H1 (cell line): ENCODE measurements around the gene CDH1. TPM values are rescaled to one million over a fixed set of nuclear protein-coding genes. Genes with fewer than 3 reads are reported as not detected.

Experiments
- GABPA ChIP-seq: IDR thresholded peaks from 2 replicates; pipeline ENCODE4 v1.6.1; 2011; ENCODE audit warnings: mild to moderate bottlenecking, low read length, moderate library complexity, borderline replicate concordance; ENCODE audit not compliant: insufficient read depth
- RNF2 ChIP-seq: fragments of 200-900, 300-1000 bp; sonication (generic); IDR thresholded peaks from 2 replicates; pipeline ENCODE4 v1.7.1; 2016; ENCODE audit warnings: borderline replicate concordance, low read depth, mild to moderate bottlenecking, antibody characterized with exemption, low read length; ENCODE audit not compliant: poor library complexity, severe bottlenecking; ENCODE audit errors: missing control alignments
- SIRT6 ChIP-seq: IDR thresholded peaks from one replicate; pipeline ENCODE4 v1.7.1; 2012; ENCODE audit warnings: low read length, inconsistent platforms
- SIX5 ChIP-seq: IDR thresholded peaks from 2 replicates; pipeline ENCODE4 v1.6.1; 2011; ENCODE audit warnings: mild to moderate bottlenecking, low read depth, low read length
- SP1 ChIP-seq: IDR thresholded peaks from 2 replicates; pipeline ENCODE4 v1.6.1; 2011; ENCODE audit warnings: low read depth, low read length
- polyA plus RNA-seq, 7 experiments: library from polyadenylated mRNA; depleted of rRNA in 3 of 7; stranded (reverse) in 5 of 7; unstranded in 2 of 7; fragments of >200 nt in 5 of 7; fragments of 200-250 nt in 2 of 7; gene quantifications; 1 replicate in 5 of 7; 2 replicates in 1 of 7; 4 replicates in 1 of 7; pipeline versions ENCODE4 v1.2.1 to v1.2.3, GENCODE V29; 2011 to 2013; ENCODE audit warnings: missing spikeins in 2 of 7, mixed read lengths in 2 of 7
- total RNA-seq: library from RNA; stranded (reverse); fragmentation: NEBNext Ultra II Directional; extraction: Animal tissue kit (Norgen Biotek cat#: 25700); gene quantifications from 2 replicates; pipeline ENCODE4 v1.2.1, GENCODE V29; 2021
- TF ChIP-seq, protein P1 (sequence below): IDR thresholded peaks from 2 replicates; pipeline ENCODE4 v1.6.1; 2011; ENCODE audit warnings: low read length, improper control_type of control experiment
- TF ChIP-seq, protein P2 (sequence below), 3 experiments: IDR thresholded peaks; 1 replicate in 2 of 3; 2 replicates in 1 of 3; pipeline versions ENCODE4 v1.5.1 to v1.6.1; 2011; ENCODE audit warnings: low read length in 3 of 3, mild to moderate bottlenecking in 3 of 3, inconsistent platforms in 2 of 3, low read depth in 1 of 3, moderate library complexity in 1 of 3; ENCODE audit not compliant: insufficient read depth in 1 of 3; ENCODE audit errors: control extremely low read depth in 1 of 3
- TF ChIP-seq, protein P3 (sequence below): IDR thresholded peaks from 2 replicates; pipeline ENCODE4 v1.6.1; 2012; ENCODE audit warnings: inconsistent platforms

Gene CDH1
- total and polyA plus RNA-seq, 2 of the 8 experiments (the other 6 are each of a cell fraction or from before 2014, with no cell fraction given), result 133 to 265 TPM

DNA sequence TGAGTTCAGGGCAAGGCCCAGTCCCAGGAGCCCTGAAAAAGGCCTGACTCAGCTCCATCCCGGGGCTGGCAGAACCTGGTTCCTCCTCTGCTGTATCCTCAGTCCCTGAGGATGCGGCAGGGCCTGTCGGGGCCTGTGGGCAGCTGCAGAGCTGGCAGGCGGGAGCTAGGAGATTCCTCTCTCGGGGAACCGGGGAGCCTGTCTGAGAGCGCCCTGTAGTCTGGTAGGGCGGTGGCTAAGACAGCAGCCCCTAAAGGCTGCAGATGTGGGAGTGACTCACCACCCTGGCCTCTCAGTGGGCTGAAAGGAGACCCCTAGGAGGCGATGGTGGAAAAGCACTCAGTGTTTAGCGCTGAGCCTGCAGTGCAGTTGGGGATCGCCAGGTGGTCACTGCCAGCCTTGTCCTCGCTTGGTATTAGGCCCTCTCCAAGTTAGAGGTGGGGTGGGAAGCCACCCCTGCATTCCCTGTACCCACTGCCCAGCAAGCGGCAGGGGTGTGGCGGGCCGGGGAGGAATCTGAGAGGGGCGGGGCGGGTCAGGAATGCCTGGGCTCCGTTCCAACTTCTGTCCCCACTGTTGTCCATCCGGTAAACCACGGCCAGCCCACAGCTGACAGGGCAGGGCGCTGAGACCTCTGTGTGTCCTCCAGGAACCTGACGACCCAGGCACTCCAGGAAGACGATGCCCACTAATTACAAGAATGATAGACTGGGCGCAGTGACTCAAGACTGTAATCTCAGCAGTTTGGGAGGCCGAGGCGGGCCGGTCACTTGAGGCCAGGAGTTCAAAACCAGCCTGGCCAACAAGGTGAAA is 29.5 kb upstream of the CDH1 start (continued):
- TF ChIP-seq, protein P1, sequence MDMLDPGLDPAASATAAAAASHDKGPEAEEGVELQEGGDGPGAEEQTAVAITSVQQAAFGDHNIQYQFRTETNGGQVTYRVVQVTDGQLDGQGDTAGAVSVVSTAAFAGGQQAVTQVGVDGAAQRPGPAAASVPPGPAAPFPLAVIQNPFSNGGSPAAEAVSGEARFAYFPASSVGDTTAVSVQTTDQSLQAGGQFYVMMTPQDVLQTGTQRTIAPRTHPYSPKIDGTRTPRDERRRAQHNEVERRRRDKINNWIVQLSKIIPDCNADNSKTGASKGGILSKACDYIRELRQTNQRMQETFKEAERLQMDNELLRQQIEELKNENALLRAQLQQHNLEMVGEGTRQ, result no peak
- TF ChIP-seq GABPA (no peak; the same call in 1 of the 2 replicates), SIRT6 (no peak), SP1 (no peak), SIX5 (no peak), RNF2 (no peak)
- TF ChIP-seq, protein P2, sequence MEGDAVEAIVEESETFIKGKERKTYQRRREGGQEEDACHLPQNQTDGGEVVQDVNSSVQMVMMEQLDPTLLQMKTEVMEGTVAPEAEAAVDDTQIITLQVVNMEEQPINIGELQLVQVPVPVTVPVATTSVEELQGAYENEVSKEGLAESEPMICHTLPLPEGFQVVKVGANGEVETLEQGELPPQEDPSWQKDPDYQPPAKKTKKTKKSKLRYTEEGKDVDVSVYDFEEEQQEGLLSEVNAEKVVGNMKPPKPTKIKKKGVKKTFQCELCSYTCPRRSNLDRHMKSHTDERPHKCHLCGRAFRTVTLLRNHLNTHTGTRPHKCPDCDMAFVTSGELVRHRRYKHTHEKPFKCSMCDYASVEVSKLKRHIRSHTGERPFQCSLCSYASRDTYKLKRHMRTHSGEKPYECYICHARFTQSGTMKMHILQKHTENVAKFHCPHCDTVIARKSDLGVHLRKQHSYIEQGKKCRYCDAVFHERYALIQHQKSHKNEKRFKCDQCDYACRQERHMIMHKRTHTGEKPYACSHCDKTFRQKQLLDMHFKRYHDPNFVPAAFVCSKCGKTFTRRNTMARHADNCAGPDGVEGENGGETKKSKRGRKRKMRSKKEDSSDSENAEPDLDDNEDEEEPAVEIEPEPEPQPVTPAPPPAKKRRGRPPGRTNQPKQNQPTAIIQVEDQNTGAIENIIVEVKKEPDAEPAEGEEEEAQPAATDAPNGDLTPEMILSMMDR (IDR thresholded peaks at IDR 0.05; ENCODE audit: control extremely low read depth in 1 of 3, insufficient read depth in 1 of 3, low read depth in 1 of 3, low read length in 3 of 3), result peak; percentile 67 to 88 (median 78)
- TF ChIP-seq, protein P3, sequence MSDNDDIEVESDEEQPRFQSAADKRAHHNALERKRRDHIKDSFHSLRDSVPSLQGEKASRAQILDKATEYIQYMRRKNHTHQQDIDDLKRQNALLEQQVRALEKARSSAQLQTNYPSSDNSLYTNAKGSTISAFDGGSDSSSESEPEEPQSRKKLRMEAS, result peak; percentile 27; the same call in 1 of the 2 replicates
